Colonic mucosa (tissue), 4 donors: ENCODE measurements around the gene SMC3. TPM values are rescaled to one million over a fixed set of nuclear protein-coding genes. Genes with fewer than 3 reads are reported as not detected.

ENCODE experiments used
- DNase-seq: peaks from one replicate; pipeline ENCODE4 v3.0.0-alpha.2; 2020
- H3K27ac ChIP-seq: fragments of 200-600 bp; one replicate; pipeline ENCODE4 v1.8.0; 2021
- H3K27me3 ChIP-seq: fragments of 200-600 bp; one replicate; pipeline ENCODE4 v1.8.0; 2021
- H3K36me3 ChIP-seq: fragments of 200-600 bp; one replicate; pipeline ENCODE4 v1.8.0; 2021
- H3K4me1 ChIP-seq: fragments of 200-600 bp; one replicate; pipeline ENCODE4 v1.8.0; 2021; ENCODE audit warnings: mild to moderate bottlenecking
- H3K4me3 ChIP-seq: fragments of 200-600 bp; one replicate; pipeline ENCODE4 v1.8.0; 2021
- H3K9ac ChIP-seq, 2 donors: one replicate each; pipeline ENCODE4 v1.7.0; 2013; ENCODE audit warnings: control low read depth in 2 of 2, low read depth in 2 of 2, low read length in 2 of 2
- H3K9me3 ChIP-seq: fragments of 200-600 bp; one replicate; pipeline ENCODE4 v1.8.0; 2021
- intact Hi-C: fragments of 100-400 bp; cut with DNase I; formaldehyde crosslinking; loops from one replicate; pipeline ENCODE4 v1.14.1; 2022
- total RNA-seq, 2 donors: library from RNA; stranded (reverse); fragmentation: NEBNext Ultra II Directional in 1 of 2; extraction: Animal tissue kit (Norgen Biotek cat#: 25700) in 1 of 2; gene quantifications; one replicate each; pipeline ENCODE4 v1.2.1, GENCODE V29; 2021
- TF ChIP-seq, protein P1 (sequence below): fragments of 200-600 bp; IDR thresholded peaks from one replicate; pipeline ENCODE4 v1.8.0; 2022; ENCODE audit warnings: antibody characterized with exemption, mild to moderate bottlenecking
- donor health status: healthy.
- donor health status: DM: no; HTN: no; CAD: no.
- donor health status: DM: no; HTN: no; CAD: no.

SMC3 gene
- total RNA-seq, 2 donors from 2014 or later: 26.9 to 33.0 TPM

DNA sequence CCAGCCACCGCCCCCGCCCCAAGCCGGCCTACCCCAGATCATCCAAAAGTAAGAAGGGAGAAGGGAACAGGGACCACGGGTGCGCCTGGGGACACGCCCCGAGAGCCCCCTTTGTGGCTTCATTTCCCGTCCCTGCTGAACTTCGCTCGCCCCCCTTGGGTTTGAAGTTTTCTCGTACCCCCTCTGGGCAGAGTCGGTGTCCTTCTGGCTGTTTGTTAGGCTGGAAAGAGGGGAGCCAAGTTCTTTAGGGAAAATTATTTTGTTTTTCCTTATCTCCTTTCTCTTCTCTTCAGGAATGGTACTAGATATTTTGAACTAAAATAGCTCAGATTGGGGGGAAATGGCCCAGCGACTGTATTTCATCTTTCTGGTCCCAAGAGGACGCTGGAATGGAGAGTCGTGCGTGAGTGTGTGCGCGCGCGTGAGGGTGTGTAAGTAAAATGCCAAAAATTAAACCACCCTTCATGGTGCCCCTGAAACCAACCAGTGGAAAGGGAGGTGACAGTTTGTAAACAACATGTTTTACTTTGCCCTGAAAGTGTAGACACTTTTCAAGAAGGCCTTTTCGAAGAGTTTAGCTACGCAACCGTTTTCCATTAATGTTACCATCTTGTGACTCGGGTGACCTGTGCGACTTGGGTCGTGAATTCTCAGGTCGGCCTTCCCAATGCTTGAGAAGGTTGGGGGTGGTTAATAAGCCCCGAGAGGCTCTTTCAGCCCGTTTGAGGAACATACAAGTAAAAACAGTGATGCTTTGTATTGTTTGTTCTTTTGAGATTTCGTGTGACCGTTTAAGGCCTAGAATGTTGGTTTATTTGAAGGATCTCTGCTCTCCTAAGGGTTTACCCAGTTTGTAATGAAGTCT, 77.3 kb downstream of the SMC3 start:
- TF ChIP-seq, protein P1, sequence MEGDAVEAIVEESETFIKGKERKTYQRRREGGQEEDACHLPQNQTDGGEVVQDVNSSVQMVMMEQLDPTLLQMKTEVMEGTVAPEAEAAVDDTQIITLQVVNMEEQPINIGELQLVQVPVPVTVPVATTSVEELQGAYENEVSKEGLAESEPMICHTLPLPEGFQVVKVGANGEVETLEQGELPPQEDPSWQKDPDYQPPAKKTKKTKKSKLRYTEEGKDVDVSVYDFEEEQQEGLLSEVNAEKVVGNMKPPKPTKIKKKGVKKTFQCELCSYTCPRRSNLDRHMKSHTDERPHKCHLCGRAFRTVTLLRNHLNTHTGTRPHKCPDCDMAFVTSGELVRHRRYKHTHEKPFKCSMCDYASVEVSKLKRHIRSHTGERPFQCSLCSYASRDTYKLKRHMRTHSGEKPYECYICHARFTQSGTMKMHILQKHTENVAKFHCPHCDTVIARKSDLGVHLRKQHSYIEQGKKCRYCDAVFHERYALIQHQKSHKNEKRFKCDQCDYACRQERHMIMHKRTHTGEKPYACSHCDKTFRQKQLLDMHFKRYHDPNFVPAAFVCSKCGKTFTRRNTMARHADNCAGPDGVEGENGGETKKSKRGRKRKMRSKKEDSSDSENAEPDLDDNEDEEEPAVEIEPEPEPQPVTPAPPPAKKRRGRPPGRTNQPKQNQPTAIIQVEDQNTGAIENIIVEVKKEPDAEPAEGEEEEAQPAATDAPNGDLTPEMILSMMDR: no peak
- Histone ChIP-seq H3K36me3 (no peaks in the 10 kb centered on the region), H3K27ac (no peak overlapping the region), H3K27me3 (peaks cover 55% of the 10 kb centered on the region), H3K9ac (no peak overlapping the region), H3K9me3 (no peaks in the 10 kb centered on the region), H3K4me1 (peaks cover 10% of the 10 kb centered on the region), H3K4me3 (peak overlapping the region; percentile 45)
- no peak for DNase-seq
- intact Hi-C loops: no loop called here

- TF ChIP-seq, protein P1: no peak
- no peak overlapping the region for H3K4me3 ChIP-seq
- H3K9ac ChIP-seq: no peak overlapping the region
- H3K27ac ChIP-seq: no peak overlapping the region
- no peaks in the 10 kb centered on the region for H3K9me3 ChIP-seq
- H3K27me3 ChIP-seq: peaks cover 51% of the 10 kb centered on the region
- intact Hi-C loops: no loop called here
- H3K36me3 ChIP-seq: no peaks in the 10 kb centered on the region
- DNase-seq: no peak
- peaks cover 10% of the 10 kb centered on the region for H3K4me1 ChIP-seq
Observed at GRCh38 chr10:110646417-110647135, 79.1 kb downstream of the SMC3 start.

GRCh38 chr10:110647136-110647430, 79.6 kb downstream of the SMC3 start:
- DNase-seq: no peak
- H3K9me3 ChIP-seq: no peaks in the 10 kb centered on the region
- TF ChIP-seq, protein P1: no peak
- no peak overlapping the region for H3K9ac ChIP-seq
- no peak overlapping the region for H3K4me3 ChIP-seq
- H3K27ac ChIP-seq: no peak overlapping the region
- no peaks in the 10 kb centered on the region for H3K36me3 ChIP-seq
- peaks cover 10% of the 10 kb centered on the region for H3K4me1 ChIP-seq
- peaks cover 45% of the 10 kb centered on the region for H3K27me3 ChIP-seq
- intact Hi-C loops: no loop called here

- Histone ChIP-seq H3K9me3 (no peaks in the 10 kb centered on the region), H3K4me3 (no peak overlapping the region), H3K36me3 (no peaks in the 10 kb centered on the region), H3K27me3 (peaks cover 28% of the 10 kb centered on the region), H3K27ac (no peak overlapping the region), H3K9ac (no peak overlapping the region), H3K4me1 (peaks cover 3% of the 10 kb centered on the region)
- DNase-seq: no peak
- intact Hi-C loops: no loop called here
- TF ChIP-seq, protein P1: no peak
Observed at GRCh38 chr10:110648692-110649346, 81.3 kb downstream of the SMC3 start.

DNA sequence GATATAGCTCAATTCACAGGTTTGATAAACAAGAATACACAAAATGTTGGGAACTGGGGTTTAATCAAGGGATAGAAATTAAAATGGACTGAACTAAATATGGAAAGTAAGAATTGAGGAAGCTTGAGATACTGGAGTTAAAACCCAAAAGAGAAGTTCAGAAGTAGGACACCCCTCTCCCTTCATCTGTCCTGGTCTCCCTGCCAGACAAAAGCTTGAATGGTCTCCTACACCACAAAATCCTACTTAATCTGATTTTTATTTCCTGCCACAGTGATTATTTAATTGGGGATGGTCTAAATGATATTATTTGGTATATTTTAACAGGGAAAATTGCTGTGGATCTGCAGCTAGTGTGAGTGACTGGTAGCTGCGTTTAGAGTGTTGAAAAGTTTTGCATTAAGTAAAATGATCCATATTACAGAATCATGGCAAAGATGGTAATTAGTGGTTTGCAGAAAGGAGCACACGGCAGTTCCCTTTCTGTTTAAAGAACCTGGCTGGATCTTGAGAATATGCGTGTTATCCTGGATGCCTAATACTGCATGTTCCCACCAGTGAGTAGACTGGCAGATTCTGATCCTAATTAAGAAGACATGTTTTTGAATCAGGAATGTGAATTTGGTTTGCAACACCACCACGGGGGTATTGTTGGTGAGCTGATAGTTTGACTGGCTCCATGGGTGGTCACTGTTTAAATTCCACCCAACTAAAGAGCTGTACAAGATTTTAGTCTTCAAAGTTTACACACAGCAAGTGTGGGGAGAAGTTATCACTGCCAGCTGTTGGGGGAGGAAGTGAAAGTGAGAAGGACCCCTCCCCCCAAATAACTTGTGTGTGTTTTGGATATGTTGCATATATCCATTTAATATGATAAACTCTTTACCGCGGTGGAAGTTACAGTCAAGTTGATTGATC, 82.1 kb downstream of the SMC3 start:
- Histone ChIP-seq H3K36me3 (no peaks in the 10 kb centered on the region), H3K27me3 (peaks cover 20% of the 10 kb centered on the region), H3K9me3 (no peaks in the 10 kb centered on the region), H3K27ac (no peak overlapping the region), H3K9ac (no peak overlapping the region), H3K4me1 (no peaks in the 10 kb centered on the region), H3K4me3 (no peak overlapping the region)
- no peak for DNase-seq
- intact Hi-C loops: no loop called here
- TF ChIP-seq, protein P1: no peak
